Breast epithelium (tissue), 4 donors: ENCODE measurements around the gene PDIA6. TPM values are rescaled to one million over a fixed set of nuclear protein-coding genes. Genes with fewer than 3 reads are reported as not detected.

Source experiments
- DNase-seq, 2 donors: peaks; one replicate each; pipeline ENCODE4 v3.0.0-alpha.2; 2019; ENCODE audit warnings: low spot score in 2 of 2
- H3K27ac ChIP-seq, 2 donors: fragments of 200-600 bp; sonication (generic) in 1 of 2; one replicate each; pipeline ENCODE4 v1.5.1; 2016 to 2019; ENCODE audit warnings: mild to moderate bottlenecking in 1 of 2
- H3K27me3 ChIP-seq, 2 donors: fragments of 200-600 bp; sonication (generic) in 1 of 2; one replicate each; pipeline versions ENCODE4 v1.5.1 to v1.6.0; 2017 to 2019; ENCODE audit warnings: control low read depth in 1 of 2, mild to moderate bottlenecking in 1 of 2
- H3K36me3 ChIP-seq: fragments of 200-600 bp; one replicate; pipeline ENCODE4 v1.5.1; 2019
- H3K4me1 ChIP-seq, 2 donors: fragments of 200-600 bp; sonication (generic); one replicate each; pipeline ENCODE4 v1.5.1; 2016 to 2019; ENCODE audit warnings: control low read depth in 1 of 2
- H3K4me3 ChIP-seq, 3 donors: fragments of 200-600 bp; sonication (generic); 1 replicate in 2 of 3; 2 replicates in 1 of 3; pipeline ENCODE4 v1.5.1; 2016 to 2019; ENCODE audit warnings: mild to moderate bottlenecking in 3 of 3, moderate library complexity in 2 of 3
- H3K9me3 ChIP-seq, 2 donors: fragments of 200-600 bp; sonication (generic) in 1 of 2; one replicate each; pipeline ENCODE4 v1.5.1; 2016 to 2019; ENCODE audit warnings: control low read depth in 1 of 2
- CTCF ChIP-seq, 3 donors: fragments of 450-650 bp; IDR thresholded peaks; one replicate each; pipeline ENCODE4 v1.5.1; 2016 to 2017; ENCODE audit warnings: antibody characterized with exemption in 3 of 3, mild to moderate bottlenecking in 3 of 3, moderate library complexity in 3 of 3
- POLR2A ChIP-seq: fragments of 450-650 bp; IDR thresholded peaks from one replicate; pipeline ENCODE4 v1.6.1; 2016; ENCODE audit warnings: antibody characterized with exemption, mild to moderate bottlenecking, moderate library complexity
- POLR2AphosphoS5 ChIP-seq, 3 donors: sonication (generic); formaldehyde crosslinking; IDR thresholded peaks; one replicate each; pipeline ENCODE4 v1.6.1; 2017; ENCODE audit warnings: antibody characterized with exemption in 3 of 3
- intact Hi-C: fragments of 100-400 bp; cut with DNase I; formaldehyde crosslinking; loops from one replicate; pipeline ENCODE4 v1.15.1; 2023; ENCODE audit warnings: low total_unique reads
- total RNA-seq, 3 donors: library from RNA; depleted of rRNA; stranded (reverse); fragments of >200 nt; gene quantifications; one replicate each; pipeline ENCODE4 v1.1.0, GENCODE V29; 2016

Gene PDIA6
- total RNA-seq, 3 donors from 2014 or later, result 84.7 to 118 (median 108) TPM

GRCh38 chr2:10740226-10740625, 72.4 kb downstream of the PDIA6 start:
- intact Hi-C loops, result no loop called here
- DNase-seq, result no peak
- Histone ChIP-seq H3K4me3 (no peak overlapping the region), H3K27me3 (no peaks in the 10 kb centered on the region), H3K36me3 (no peaks in the 10 kb centered on the region), H3K9me3 (no peaks in the 10 kb centered on the region), H3K27ac (no peak overlapping the region), H3K4me1 (no peaks in the 10 kb centered on the region)
- TF ChIP-seq POLR2A (no peak), CTCF (IDR thresholded peaks at IDR 0.05) (no peak), POLR2AphosphoS5 (IDR thresholded peaks at IDR 0.05) (no peak)

- no peak overlapping the region for H3K27ac ChIP-seq
- no peaks in the 10 kb centered on the region for H3K27me3 ChIP-seq
- intact Hi-C loops, result no loop called here
- H3K36me3 ChIP-seq, result no peaks in the 10 kb centered on the region
- no peak overlapping the region for H3K4me3 ChIP-seq
- no peak for DNase-seq
- no peaks in the 10 kb centered on the region for H3K9me3 ChIP-seq
- TF ChIP-seq POLR2AphosphoS5 (IDR thresholded peaks at IDR 0.05) (no peak), CTCF (IDR thresholded peaks at IDR 0.05) (no peak), POLR2A (no peak)
- H3K4me1 ChIP-seq, result no peaks in the 10 kb centered on the region
Observed at GRCh38 chr2:10738192-10738591, 74.4 kb downstream of the PDIA6 start.

- Histone ChIP-seq H3K36me3 (no peaks in the 10 kb centered on the region), H3K4me1 (no peaks in the 10 kb centered on the region), H3K27me3 (no peaks in the 10 kb centered on the region), H3K9me3 (no peaks in the 10 kb centered on the region), H3K4me3 (no peak overlapping the region), H3K27ac (no peak overlapping the region)
- no peak for TF ChIP-seq POLR2A
- no peak for TF ChIP-seq POLR2AphosphoS5 (IDR thresholded peaks at IDR 0.05)
- TF ChIP-seq CTCF (IDR thresholded peaks at IDR 0.05), result no peak
- intact Hi-C loops, result no loop called here
- DNase-seq, result no peak
Observed at GRCh38 chr2:10733980-10734379, 78.6 kb downstream of the PDIA6 start.

GRCh38 chr2:10733566-10733925, 79.0 kb downstream of the PDIA6 start:
- no peaks in the 10 kb centered on the region for H3K36me3 ChIP-seq
- no peak for DNase-seq
- H3K27me3 ChIP-seq, result no peaks in the 10 kb centered on the region
- TF ChIP-seq CTCF (IDR thresholded peaks at IDR 0.05) (no peak), POLR2A (no peak), POLR2AphosphoS5 (IDR thresholded peaks at IDR 0.05) (no peak)
- no peaks in the 10 kb centered on the region for H3K9me3 ChIP-seq
- no peaks in the 10 kb centered on the region for H3K4me1 ChIP-seq
- H3K4me3 ChIP-seq, result no peak overlapping the region
- intact Hi-C loops, result no loop called here
- H3K27ac ChIP-seq, result no peak overlapping the region

Other genes with a start within 250 kb of the PDIA6 start
- gene NOL10, start 122.8 kb downstream of the PDIA6 start, total RNA-seq, result 10 to 100 TPM; 23.5 to 41.6 (median 31.1) TPM
- gene ATP6V1C2, start 91.2 kb downstream of the PDIA6 start, total RNA-seq, result 10 to 100 TPM in 1 of 3 donors, under 1 TPM in 2; 0.16 to 18.7 (median 0.66) TPM
- gene KCNF1, start 99.1 kb upstream of the PDIA6 start, total RNA-seq, result under 1 TPM in 2 of 3 donors, not detected in 1; 0.29 to 0.66 TPM